GM23338 (cell line): ENCODE data around the gene ADORA2A. TPM values are rescaled to one million over a fixed set of nuclear protein-coding genes. Genes with fewer than 3 reads are reported as not detected.

ENCODE experiments used
- ATAC-seq: fragments of 200-7000 bp; cut with Tn5 transposase; 3 replicates; pipeline ENCODE4 v1.9.1; 2020
- DNase-seq: peaks from one replicate; pipeline ENCODE4 v3.0.0-alpha.2; 2015; ENCODE audit warnings: low spot score
- H2AFZ ChIP-seq: fragments of 200-600 bp; sonication (generic); 2 replicates; pipeline ENCODE4 v1.8.0; 2016; ENCODE audit warnings: antibody characterized with exemption, mild to moderate bottlenecking, moderate library complexity
- H3F3A ChIP-seq: fragments of 200-600 bp; sonication (generic); replicated peaks from 2 replicates; pipeline ENCODE4 v1.8.0; 2017; ENCODE audit warnings: antibody characterized with exemption, mixed run types, low read depth
- H3K27ac ChIP-seq: fragments of 200-600 bp; sonication (generic); 2 replicates; pipeline ENCODE4 v1.6.1; 2016; ENCODE audit warnings: low read depth
- H3K27me3 ChIP-seq: fragments of 200-600 bp; sonication (generic); 2 replicates; pipeline ENCODE4 v1.8.0; 2016; ENCODE audit warnings: mild to moderate bottlenecking, mixed run types, moderate library complexity; ENCODE audit not compliant: insufficient read depth
- H3K36me3 ChIP-seq: fragments of 200-600 bp; sonication (generic); 2 replicates; pipeline ENCODE4 v1.8.0; 2016; ENCODE audit warnings: mild to moderate bottlenecking; ENCODE audit not compliant: insufficient read depth
- H3K4me1 ChIP-seq: fragments of 200-600 bp; sonication (generic); 2 replicates; pipeline ENCODE4 v1.8.0; 2016; ENCODE audit warnings: mild to moderate bottlenecking, moderate library complexity; ENCODE audit not compliant: insufficient read depth
- H3K4me2 ChIP-seq: fragments of 200-600 bp; sonication (generic); 2 replicates; pipeline ENCODE4 v1.7.1; 2017; ENCODE audit warnings: mixed run types
- H3K4me3 ChIP-seq: fragments of 200-600 bp; sonication (generic); 2 replicates; pipeline ENCODE4 v1.6.1; 2016; ENCODE audit warnings: mixed run types
- H3K79me2 ChIP-seq: fragments of 200-600 bp; sonication (generic); replicated peaks from 2 replicates; pipeline ENCODE4 v1.8.0; 2017; ENCODE audit warnings: mild to moderate bottlenecking; ENCODE audit not compliant: insufficient read depth
- H3K9me2 ChIP-seq: fragments of 200-600 bp; sonication (generic); 2 replicates; pipeline ENCODE4 v1.8.0; 2017; ENCODE audit not compliant: insufficient read depth
- H4K20me1 ChIP-seq: fragments of 200-600 bp; sonication (generic); replicated peaks from 2 replicates; pipeline ENCODE4 v1.8.0; 2017; ENCODE audit warnings: mild to moderate bottlenecking; ENCODE audit not compliant: insufficient read depth
- H3K27ac Mint-ChIP-seq: 2 replicates; pipeline ENCODE4 v1.8.0; 2020; ENCODE audit warnings: inconsistent platforms, mild to moderate bottlenecking, moderate library complexity, mixed read lengths
- H3K27me3 Mint-ChIP-seq: 3 replicates; pipeline ENCODE4 v1.8.0; 2022; ENCODE audit warnings: low read depth, mild to moderate bottlenecking, moderate library complexity, mixed read lengths, inconsistent platforms; ENCODE audit not compliant: insufficient read depth, poor library complexity
- H3K36me3 Mint-ChIP-seq: 3 replicates; pipeline ENCODE4 v1.8.0; 2021; ENCODE audit warnings: low read depth, mild to moderate bottlenecking, inconsistent platforms, moderate library complexity, mixed read lengths
- H3K4me1 Mint-ChIP-seq: 3 replicates; pipeline ENCODE4 v1.8.0; 2020; ENCODE audit warnings: mild to moderate bottlenecking, inconsistent platforms, mixed read lengths
- H3K4me3 Mint-ChIP-seq: 3 replicates; pipeline ENCODE4 v1.8.0; 2021; ENCODE audit warnings: moderate library complexity, mild to moderate bottlenecking, inconsistent platforms, mixed read lengths
- H3K9me3 Mint-ChIP-seq: 3 replicates; pipeline ENCODE4 v1.8.0; 2020; ENCODE audit warnings: moderate library complexity, mild to moderate bottlenecking, inconsistent platforms, mixed read lengths
- CTCF ChIP-seq, 2 experiments: fragments of 200-600 bp in 1 of 2; sonication (generic) in 1 of 2; conservative IDR thresholded peaks; 2 replicates each; pipeline versions ENCODE4 v1.5.1 to v1.6.1; 2016 to 2017; ENCODE audit warnings: antibody characterized with exemption in 2 of 2, low read depth in 2 of 2, mild to moderate bottlenecking in 2 of 2, moderate library complexity in 1 of 2
- EZH2phosphoT487 ChIP-seq: fragments of 200-600 bp; sonication (generic); IDR thresholded peaks from one replicate; pipeline ENCODE4 v1.8.1; 2018; ENCODE audit warnings: antibody characterized with exemption; ENCODE audit not compliant: unreplicated experiment
- JUNB ChIP-seq: IDR thresholded peaks from one replicate; pipeline ENCODE4 v1.6.1; 2016; ENCODE audit warnings: antibody characterized with exemption; ENCODE audit not compliant: unreplicated experiment
- ZNF331 ChIP-seq: fragments of 250-450 bp; sonication (Bioruptor Pico); IDR thresholded peaks from 2 replicates; pipeline ENCODE4 v1.5.0; 2020; ENCODE audit warnings: low read depth, mild to moderate bottlenecking, moderate library complexity
- ZNF462 ChIP-seq: fragments of 250-450 bp; sonication (Bioruptor Pico); IDR thresholded peaks from 2 replicates; pipeline ENCODE4 v1.5.0; 2020; ENCODE audit warnings: mild to moderate bottlenecking, moderate library complexity
- polyA plus RNA-seq: library from polyadenylated mRNA; unstranded; fragments of >200 nt; fragmentation: Nextera tagmentation; extraction: Ambion mirVana; gene quantifications from 2 replicates; pipeline ENCODE4 v1.2.1, GENCODE V29; 2016
- total RNA-seq: library from RNA; depleted of rRNA; stranded (reverse); fragments of >200 nt; shearing (Covaris generic); gene quantifications from 2 replicates; pipeline ENCODE4 v1.2.3, GENCODE V29; 2014

ADORA2A gene
- total and polyA plus RNA-seq, 2 experiments from 2014 or later = 4.1 to 13.5 TPM

- Histone ChIP-seq H3F3A (no peaks in the 10 kb centered on the region), H3K4me3 (peak overlapping the region; percentile 73), H3K4me1 (peaks cover 8% of the 10 kb centered on the region; the same call in 1 of the 2 replicates), H3K79me2 (no peaks in the 10 kb centered on the region), H3K27me3 (peaks cover 29% of the 10 kb centered on the region), H3K4me2 (peak overlapping the region; percentile 92; the same call in 1 of the 2 replicates), H3K9me2 (no peaks in the 10 kb centered on the region), H4K20me1 (no peaks in the 10 kb centered on the region), H3K27ac (no peak overlapping the region), H2AFZ (peak overlapping the region; percentile 63; the same call in 1 of the 2 replicates), H3K36me3 (no peaks in the 10 kb centered on the region)
- Mint-ChIP-seq H3K27me3 (peaks cover 51% of the 10 kb centered on the region), H3K4me3 (peak overlapping the region; percentile 50), H3K9me3 (no peaks in the 10 kb centered on the region), H3K27ac (no peak overlapping the region), H3K36me3 (no peaks in the 10 kb centered on the region; the same call in 2 of the 3 replicates), H3K4me1 (peaks cover 20% of the 10 kb centered on the region)
- ATAC-seq (peak; percentile 32), DNase-seq (peak; percentile 70)
- TF ChIP-seq EZH2phosphoT487 = no peak
- no peak for TF ChIP-seq ZNF331 (CRISPR knock-in tag)
- peak; percentile 67 to 72 for TF ChIP-seq CTCF (conservative IDR thresholded peaks at IDR 0.05; ENCODE audit: low read depth in 2 of 2)
- no peak for TF ChIP-seq JUNB
- no peak for TF ChIP-seq ZNF462 (CRISPR knock-in tag)
Observed at GRCh38 chr22:24423519-24424000, 3.8 kb upstream of the ADORA2A start.
